WERI-Rb-1 (cell line): ENCODE data around the gene GABRB1.

ENCODE experiments used
- DNase-seq: peaks from one replicate; pipeline ENCODE4 v3.0.0-alpha.2; 2020
- H3K27ac ChIP-seq: fragments of 250-450 bp; sonication (Bioruptor Pico); 2 replicates; pipeline ENCODE4 v1.5.1; 2020; ENCODE audit warnings: mild to moderate bottlenecking, moderate library complexity
- H3K27me3 ChIP-seq: fragments of 250-450 bp; sonication (Bioruptor Pico); 2 replicates; pipeline ENCODE4 v1.5.1; 2021; ENCODE audit warnings: mild to moderate bottlenecking, low read depth, moderate library complexity; ENCODE audit not compliant: insufficient read depth, severe bottlenecking
- H3K36me3 ChIP-seq: fragments of 250-450 bp; sonication (Bioruptor Pico); 2 replicates; pipeline ENCODE4 v1.5.1; 2020; ENCODE audit warnings: mild to moderate bottlenecking, moderate library complexity
- H3K4me3 ChIP-seq: 2 replicates; pipeline ENCODE4 v1.5.1; 2011; ENCODE audit warnings: low read depth, mild to moderate bottlenecking, control low read depth, low read length
- H3K9me3 ChIP-seq: fragments of 250-450 bp; sonication (Bioruptor Pico); 2 replicates; pipeline ENCODE4 v1.5.1; 2021; ENCODE audit warnings: mild to moderate bottlenecking, moderate library complexity; ENCODE audit not compliant: severe bottlenecking
- TF ChIP-seq, protein P1 (sequence below): IDR thresholded peaks from 2 replicates; pipeline ENCODE4 v1.5.1; 2011; ENCODE audit warnings: low read depth, mild to moderate bottlenecking, control low read depth, inconsistent platforms, low read length

The GABRB1 gene

DNA sequence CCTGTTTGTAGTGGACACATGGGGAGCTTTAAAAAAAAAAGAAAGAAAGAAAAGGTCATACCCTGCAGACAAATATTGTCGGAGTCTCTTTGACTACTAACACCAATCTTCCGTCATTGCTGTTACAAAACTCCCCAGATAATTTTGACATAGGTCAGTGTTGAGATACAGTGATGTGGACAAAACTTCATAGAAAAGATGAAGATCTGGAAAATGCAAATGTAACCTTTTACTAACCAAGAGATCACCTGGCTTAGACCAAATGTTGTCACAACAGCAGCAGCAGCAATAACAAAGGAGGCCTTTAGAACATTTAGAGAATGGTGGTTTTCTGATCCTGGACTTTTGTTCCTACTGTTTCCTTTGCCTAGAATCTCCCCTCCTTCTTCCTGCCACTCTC lies 440.2 kb downstream of the GABRB1 start:
- no peak for DNase-seq

DNA sequence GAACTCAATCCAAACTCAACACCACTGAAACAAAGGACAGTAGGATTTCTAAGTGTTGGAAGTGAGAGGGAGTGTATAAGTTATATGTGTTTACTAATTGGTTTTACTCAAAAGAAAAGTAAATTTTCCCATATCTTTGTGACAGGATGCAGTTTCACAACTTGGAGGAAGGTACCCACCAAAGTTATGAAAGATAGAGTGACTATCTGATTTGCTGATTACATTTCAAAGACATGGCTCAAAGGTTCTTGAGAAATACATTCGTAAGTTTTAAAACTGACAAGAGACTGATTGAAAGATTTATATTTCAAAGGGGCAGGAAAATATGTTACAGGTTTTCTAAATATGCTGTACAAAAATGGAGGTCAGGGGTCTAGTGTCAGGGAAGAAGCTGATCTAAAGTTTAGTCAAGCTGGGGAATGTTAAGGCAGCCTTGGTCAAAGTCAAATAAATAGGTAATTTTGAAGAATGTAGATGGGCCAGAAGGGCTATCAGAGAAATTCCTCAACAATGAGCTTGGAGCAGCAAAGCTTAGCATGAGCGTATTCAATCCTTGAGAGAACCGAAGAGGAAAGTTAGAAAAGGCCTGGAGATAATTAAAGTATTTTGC lies 441.9 kb downstream of the GABRB1 start:
- H3K36me3 ChIP-seq = no peaks in the 10 kb centered on the region
- H3K27me3 ChIP-seq = no peaks in the 10 kb centered on the region
- no peak for DNase-seq
- H3K4me3 ChIP-seq = no peak overlapping the region
- no peaks in the 10 kb centered on the region for H3K9me3 ChIP-seq
- TF ChIP-seq, protein P1, sequence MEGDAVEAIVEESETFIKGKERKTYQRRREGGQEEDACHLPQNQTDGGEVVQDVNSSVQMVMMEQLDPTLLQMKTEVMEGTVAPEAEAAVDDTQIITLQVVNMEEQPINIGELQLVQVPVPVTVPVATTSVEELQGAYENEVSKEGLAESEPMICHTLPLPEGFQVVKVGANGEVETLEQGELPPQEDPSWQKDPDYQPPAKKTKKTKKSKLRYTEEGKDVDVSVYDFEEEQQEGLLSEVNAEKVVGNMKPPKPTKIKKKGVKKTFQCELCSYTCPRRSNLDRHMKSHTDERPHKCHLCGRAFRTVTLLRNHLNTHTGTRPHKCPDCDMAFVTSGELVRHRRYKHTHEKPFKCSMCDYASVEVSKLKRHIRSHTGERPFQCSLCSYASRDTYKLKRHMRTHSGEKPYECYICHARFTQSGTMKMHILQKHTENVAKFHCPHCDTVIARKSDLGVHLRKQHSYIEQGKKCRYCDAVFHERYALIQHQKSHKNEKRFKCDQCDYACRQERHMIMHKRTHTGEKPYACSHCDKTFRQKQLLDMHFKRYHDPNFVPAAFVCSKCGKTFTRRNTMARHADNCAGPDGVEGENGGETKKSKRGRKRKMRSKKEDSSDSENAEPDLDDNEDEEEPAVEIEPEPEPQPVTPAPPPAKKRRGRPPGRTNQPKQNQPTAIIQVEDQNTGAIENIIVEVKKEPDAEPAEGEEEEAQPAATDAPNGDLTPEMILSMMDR = no peak
- no peak overlapping the region for H3K27ac ChIP-seq

More for the DNA sequence above, 440.2 kb downstream of the GABRB1 start:
- TF ChIP-seq, protein P1 = no peak
- H3K36me3 ChIP-seq = no peaks in the 10 kb centered on the region
- H3K27ac ChIP-seq = no peak overlapping the region
- H3K4me3 ChIP-seq = no peak overlapping the region
- H3K9me3 ChIP-seq = no peaks in the 10 kb centered on the region
- no peaks in the 10 kb centered on the region for H3K27me3 ChIP-seq

DNA sequence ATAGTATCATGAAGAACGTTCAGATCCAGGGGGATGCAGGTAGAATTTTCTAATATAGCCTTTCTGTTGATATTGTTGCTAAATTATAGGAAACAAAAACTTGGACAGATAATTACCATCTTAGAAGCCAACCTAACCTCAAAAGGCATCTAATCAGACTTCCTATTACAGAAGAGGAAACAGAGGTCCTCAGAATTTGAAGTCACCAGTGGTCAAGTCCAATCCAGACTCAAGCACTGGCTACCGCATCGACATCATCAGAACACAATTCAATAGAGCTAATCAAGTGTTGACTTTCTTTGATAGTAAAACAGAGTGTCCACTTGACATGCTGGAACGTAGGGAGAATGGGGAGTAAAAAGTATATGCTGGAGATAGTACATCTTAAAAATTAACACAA lies 443.4 kb downstream of the GABRB1 start:
- no peaks in the 10 kb centered on the region for H3K9me3 ChIP-seq
- no peaks in the 10 kb centered on the region for H3K36me3 ChIP-seq
- TF ChIP-seq, protein P1 = no peak
- no peak overlapping the region for H3K4me3 ChIP-seq
- no peak overlapping the region for H3K27ac ChIP-seq
- no peaks in the 10 kb centered on the region for H3K27me3 ChIP-seq
- no peak for DNase-seq

DNA sequence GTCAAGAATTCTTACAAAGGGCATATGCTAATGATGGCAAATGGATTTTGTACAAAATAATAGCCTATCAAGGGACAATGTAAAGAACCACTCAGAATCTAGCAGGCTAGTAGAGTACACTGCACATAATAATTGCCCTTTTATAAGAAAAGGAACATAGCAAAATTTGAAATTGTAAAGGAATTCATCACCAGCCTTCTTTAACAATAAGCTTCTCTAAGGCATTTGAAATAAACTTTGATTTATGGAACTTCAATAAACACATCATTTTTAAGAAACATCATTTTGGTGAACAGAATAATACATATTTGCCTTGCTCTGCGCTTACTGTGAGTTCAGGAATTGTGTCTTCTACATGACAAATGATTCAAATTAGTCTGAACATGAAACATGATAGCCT lies 444.0 kb downstream of the GABRB1 start:
- no peaks in the 10 kb centered on the region for H3K9me3 ChIP-seq
- H3K27me3 ChIP-seq = no peaks in the 10 kb centered on the region
- TF ChIP-seq, protein P1 = no peak
- H3K36me3 ChIP-seq = no peaks in the 10 kb centered on the region
- DNase-seq = no peak
- H3K4me3 ChIP-seq = no peak overlapping the region
- no peak overlapping the region for H3K27ac ChIP-seq
